Testis (tissue), 2 donors: ENCODE measurements around the gene GUCY2D.
"Not testable (repeated sequence)": the region's sequence is repeated elsewhere in the genome, so short reads cannot be mapped to it uniquely, and the experiment has no call there.

ENCODE experiments used
- CTCF ChIP-seq, 3 experiments: fragments of 450-650 bp in 2 of 3; fragments of 200-600 bp in 1 of 3; sonication (generic) in 1 of 3; IDR thresholded peaks; one replicate each; pipeline ENCODE4 v1.5.1; 2016 to 2019; ENCODE audit warnings: antibody characterized with exemption in 3 of 3, mild to moderate bottlenecking in 2 of 3, moderate library complexity in 1 of 3
- POLR2A ChIP-seq: fragments of 450-650 bp; IDR thresholded peaks from one replicate; pipeline ENCODE4 v1.6.1; 2017; ENCODE audit warnings: antibody characterized with exemption, mild to moderate bottlenecking, moderate library complexity

DNA sequence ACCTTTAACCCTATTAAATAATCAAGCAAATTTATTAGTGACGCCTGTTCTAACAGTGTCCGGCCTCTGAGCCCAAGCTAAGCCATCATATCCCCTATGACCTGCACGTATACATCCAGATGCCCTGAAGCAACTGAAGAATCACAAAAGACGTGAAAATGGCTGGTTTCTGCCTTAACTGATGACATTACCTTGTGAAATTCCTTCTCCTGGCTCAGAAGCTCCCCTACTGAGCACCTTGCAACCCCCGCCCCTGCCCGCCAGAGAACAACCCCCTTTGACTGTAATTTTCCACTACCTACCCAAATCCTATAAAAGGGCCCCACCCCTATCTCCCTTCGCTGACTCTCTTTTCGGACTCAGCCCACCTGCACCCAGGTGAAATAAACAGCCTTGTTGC lies 59.4 kb downstream of the GUCY2D start:
- not testable (repeated sequence) for TF ChIP-seq CTCF (IDR thresholded peaks at IDR 0.05); POLR2A
